ENCODE data around the gene APOM. TPM values are rescaled to one million over a fixed set of nuclear protein-coding genes. Genes with fewer than 3 reads are reported as not detected.

APOM gene
- total RNA-seq, 1 donor, result 3.0 TPM

DNA sequence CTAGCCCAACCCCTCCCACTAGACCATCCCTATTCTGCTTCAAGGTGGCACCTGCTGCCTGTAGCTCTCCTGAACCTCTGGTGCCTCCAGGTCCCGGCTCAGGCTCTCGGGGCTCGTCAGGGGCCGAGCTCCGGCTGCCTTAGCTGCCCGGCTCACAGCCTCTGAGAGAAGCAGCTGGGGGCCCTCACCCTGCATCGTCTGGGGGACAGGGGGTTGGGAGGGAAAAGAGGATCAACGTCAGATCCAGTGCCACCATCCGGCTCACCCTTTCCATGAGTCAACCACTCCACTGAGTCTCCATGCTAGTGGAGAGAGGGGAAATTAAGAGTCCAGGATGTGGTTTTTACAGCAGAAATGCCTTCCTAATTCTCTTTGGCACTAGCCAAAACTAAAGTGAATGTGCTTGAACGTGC lies 16.2 kb upstream of the APOM start:
- Histone ChIP-seq H3K27me3 (ENCODE audit: insufficient read depth, low read length) (no peaks in the 10 kb centered on the region), H3K4me3 (ENCODE audit: low read length) (no peak overlapping the region), H3K9me3 (ENCODE audit: low read depth, low read length) (no peaks in the 10 kb centered on the region), H3K4me1 (ENCODE audit: insufficient read depth, low read length) (no peaks in the 10 kb centered on the region)

DNA sequence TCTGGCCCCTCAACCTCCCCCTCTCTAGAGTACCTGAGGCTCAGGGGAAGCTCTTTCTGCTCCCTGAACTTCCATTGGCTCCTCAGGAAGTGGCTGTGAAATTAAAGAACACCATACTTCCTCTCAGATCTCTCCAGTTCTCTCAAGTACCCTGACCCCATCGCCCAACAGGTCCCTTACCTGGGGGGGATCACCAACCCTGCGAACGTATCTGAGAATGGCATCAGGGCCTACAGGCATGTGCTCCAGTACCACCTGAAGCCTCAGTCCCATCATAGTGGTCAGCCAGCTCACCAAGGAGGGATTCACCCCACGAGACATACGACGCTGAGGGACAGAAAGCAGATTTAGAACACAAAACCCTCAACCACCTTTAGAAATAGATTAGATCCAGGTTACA lies 15.1 kb upstream of the APOM start:
- Histone ChIP-seq H3K4me1 (ENCODE audit: insufficient read depth, low read length) (no peaks in the 10 kb centered on the region), H3K4me3 (ENCODE audit: low read length) (no peak overlapping the region), H3K27me3 (ENCODE audit: insufficient read depth, low read length) (no peaks in the 10 kb centered on the region), H3K9me3 (ENCODE audit: low read depth, low read length) (no peaks in the 10 kb centered on the region)

DNA sequence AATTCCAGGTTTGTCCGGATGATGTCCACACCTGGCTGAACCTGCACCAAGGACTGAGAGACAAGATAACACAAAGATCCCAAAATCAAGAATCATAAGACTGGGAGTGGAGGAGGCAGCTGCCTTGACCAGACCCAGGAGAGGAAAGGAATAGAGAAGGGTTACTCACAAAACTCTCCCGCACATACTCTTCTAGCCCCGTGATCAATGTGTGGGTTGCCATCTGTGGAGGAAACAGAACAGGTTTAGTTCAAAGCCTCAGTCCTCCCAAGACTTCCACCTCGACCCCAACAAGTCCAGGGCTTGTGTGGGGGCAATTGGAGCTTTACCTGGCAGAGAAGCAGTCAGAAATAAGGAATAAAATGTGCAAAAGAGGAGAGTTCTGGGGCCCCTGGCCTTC lies 14.3 kb upstream of the APOM start:
- no peaks in the 10 kb centered on the region for H3K9me3 ChIP-seq (ENCODE audit: low read depth, low read length)
- H3K4me1 ChIP-seq (ENCODE audit: insufficient read depth, low read length), result no peaks in the 10 kb centered on the region
- H3K4me3 ChIP-seq (ENCODE audit: low read length), result no peak overlapping the region
- H3K27me3 ChIP-seq (ENCODE audit: insufficient read depth, low read length), result no peaks in the 10 kb centered on the region

DNA sequence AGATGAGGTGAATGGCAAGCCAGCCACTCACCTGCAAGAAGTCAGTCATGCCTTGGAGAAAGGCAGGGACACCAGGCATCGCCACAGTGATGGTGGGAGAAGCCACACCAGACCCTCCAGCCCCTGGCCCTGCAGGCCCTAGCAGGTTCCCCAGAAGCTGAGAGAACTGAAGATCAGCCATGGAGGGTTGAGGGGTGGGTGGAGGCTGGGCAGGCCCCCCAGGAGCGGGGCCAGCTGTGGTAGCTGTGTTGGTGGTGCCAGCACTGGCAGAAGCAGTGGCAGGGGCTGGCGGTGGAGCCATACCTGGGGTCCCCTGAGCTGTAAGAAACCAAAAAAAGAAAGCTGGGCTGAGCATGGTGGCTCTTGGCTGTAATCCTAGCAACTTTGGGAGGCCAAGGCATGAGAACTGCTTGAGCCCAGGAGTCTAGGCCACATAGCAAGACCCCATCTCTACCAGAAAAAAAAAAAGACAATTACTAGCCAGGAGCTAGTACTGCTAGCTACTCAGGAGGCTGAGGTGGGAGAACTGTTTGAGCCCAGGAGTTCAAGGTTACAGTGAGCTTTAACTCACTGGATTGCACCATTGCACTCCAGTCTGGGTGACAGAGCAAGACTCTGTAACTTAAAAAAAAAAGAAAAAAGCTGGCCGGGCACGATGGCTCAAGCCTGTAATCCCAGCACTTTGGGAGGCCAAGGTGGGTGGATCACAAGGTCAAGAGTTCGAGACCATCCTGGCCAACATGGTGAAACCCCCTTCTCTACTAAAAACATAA lies 12.7 kb upstream of the APOM start:
- H3K4me3 ChIP-seq (ENCODE audit: low read length), result no peak overlapping the region
- no peaks in the 10 kb centered on the region for H3K27me3 ChIP-seq (ENCODE audit: insufficient read depth, low read length)
- no peaks in the 10 kb centered on the region for H3K4me1 ChIP-seq (ENCODE audit: insufficient read depth, low read length)
- no peaks in the 10 kb centered on the region for H3K9me3 ChIP-seq (ENCODE audit: low read depth, low read length)

DNA sequence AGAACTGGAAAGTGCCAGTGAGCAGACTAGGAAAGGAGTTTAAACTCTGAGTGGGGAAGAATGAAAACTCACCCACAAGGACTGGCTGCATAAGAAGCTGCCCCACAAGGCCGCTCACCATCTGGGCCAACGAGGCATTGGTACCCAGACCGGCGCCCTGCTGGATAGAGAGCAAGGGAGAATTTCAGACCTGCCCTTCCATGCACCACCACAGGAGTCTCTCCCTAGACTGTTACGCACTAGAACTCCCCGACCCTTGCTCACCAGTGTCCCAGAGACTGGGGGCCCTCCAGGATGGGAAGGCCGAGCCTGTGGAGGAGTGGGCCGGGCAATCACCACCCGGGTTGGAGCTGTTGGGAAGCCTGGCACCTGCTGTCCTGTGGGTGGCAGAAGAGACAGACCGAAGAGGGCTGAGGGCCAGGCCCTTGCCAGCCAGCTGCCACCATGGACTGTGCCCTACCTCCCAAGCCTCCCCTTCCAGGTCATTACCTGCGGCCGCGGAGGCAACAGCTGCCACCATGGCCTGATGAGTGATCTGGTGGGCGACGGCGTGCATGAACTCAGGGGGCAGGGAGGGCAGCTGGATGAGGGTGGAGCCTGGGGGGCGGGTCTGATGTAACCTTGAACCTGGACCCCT lies 11.8 kb upstream of the APOM start:
- no peak overlapping the region for H3K4me3 ChIP-seq (ENCODE audit: low read length)
- H3K9me3 ChIP-seq (ENCODE audit: low read depth, low read length), result no peaks in the 10 kb centered on the region
- no peaks in the 10 kb centered on the region for H3K27me3 ChIP-seq (ENCODE audit: insufficient read depth, low read length)
- no peaks in the 10 kb centered on the region for H3K4me1 ChIP-seq (ENCODE audit: insufficient read depth, low read length)

DNA sequence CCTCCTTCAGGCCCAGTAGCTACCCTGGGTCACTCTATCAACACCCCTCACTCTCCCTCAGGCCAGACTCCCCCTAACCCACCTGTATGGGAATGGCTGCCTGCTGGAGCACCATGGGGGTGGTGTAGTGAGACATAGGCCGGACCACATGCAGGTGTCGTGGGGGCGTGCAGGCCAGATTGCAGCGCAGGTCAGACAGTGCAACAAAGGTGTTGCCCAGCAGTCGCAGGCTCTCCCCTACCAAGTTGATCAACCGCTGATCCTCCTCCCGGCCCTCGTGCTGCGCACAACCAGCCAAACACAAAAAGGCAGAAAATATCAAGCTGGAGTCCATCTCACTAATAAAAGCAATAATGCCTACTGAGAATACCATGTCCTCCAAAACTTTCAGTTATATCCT lies 10.4 kb upstream of the APOM start:
- Histone ChIP-seq H3K27me3 (ENCODE audit: insufficient read depth, low read length) (no peaks in the 10 kb centered on the region), H3K4me3 (ENCODE audit: low read length) (no peak overlapping the region), H3K4me1 (ENCODE audit: insufficient read depth, low read length) (peaks cover 3% of the 10 kb centered on the region), H3K9me3 (ENCODE audit: low read depth, low read length) (no peaks in the 10 kb centered on the region)

DNA sequence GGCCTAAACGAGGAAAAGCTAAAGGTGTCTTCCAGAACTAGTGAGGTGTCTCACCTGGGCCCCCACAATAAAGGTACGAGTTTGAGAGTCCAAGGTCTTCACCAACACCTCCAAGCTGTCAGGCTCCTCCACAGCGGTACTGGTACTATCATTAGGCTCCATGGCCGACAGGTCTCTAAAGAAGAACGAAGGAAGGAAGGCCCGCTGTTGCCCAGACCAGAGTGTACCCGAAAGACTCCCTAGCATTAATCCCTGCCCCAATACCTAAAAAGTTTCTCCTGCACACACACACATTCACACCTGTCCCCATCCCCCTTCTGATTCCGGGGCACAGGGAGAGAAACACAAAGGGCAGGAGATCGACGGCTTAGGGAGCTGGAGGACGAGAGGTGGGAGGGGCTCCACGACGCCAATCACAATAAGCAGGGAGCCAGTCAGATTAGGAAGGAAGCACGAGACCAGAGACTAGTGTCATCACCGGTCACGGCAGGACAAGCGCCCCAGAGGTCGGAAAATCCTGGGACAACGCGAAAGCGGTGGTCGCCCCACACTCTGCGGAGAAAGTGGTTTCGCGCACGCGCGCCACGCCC lies 4.0 kb upstream of the APOM start:
- peak overlapping the region; percentile 92 for H3K4me3 ChIP-seq (ENCODE audit: low read length)
- peaks cover 25% of the 10 kb centered on the region for H3K4me1 ChIP-seq (ENCODE audit: insufficient read depth, low read length)
- H3K9me3 ChIP-seq (ENCODE audit: low read depth, low read length), result no peaks in the 10 kb centered on the region
- H3K27me3 ChIP-seq (ENCODE audit: insufficient read depth, low read length), result no peaks in the 10 kb centered on the region

DNA sequence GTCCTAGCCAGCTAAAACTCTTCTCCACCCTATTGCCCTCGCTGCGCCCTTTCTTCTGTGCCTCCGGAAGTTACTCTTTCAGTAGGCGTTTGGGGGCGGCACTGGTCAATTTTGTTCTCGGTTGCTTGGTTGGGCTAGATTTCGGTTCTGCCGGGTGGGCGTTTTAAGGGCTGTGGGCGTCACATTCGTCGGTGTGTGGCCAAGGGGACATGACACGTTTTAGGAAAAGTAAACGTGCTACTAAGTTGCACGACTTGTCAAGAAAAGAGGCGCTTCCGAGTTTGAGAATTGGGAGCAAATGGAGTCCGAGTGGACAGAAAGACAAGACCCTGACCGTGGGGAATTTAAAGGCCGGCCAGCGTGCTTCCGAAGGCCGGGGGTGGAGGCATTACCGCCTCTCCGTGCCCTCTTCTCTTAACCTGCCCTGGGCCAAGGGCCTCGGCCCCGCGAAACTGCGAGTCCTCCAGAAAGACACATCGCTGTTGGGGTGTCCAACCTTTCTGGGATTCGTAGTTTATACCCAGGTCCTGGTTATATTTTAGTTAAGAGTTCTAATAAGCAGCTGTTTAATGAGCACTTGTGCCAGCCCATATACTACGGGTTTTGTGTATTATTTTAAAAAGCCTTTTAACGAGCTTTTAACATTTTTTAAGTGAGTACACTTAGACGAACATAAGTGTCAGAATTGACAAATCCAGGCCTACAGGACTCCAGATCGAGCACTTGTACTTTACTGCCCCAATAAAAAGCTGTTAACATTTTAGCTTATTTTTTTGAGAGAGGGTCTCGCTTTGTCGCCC lies 2.6 kb upstream of the APOM start:
- Histone ChIP-seq H3K9me3 (ENCODE audit: low read depth, low read length) (no peaks in the 10 kb centered on the region), H3K27me3 (ENCODE audit: insufficient read depth, low read length) (no peaks in the 10 kb centered on the region), H3K4me3 (ENCODE audit: low read length) (peak overlapping the region; percentile 92), H3K4me1 (ENCODE audit: insufficient read depth, low read length) (peaks cover 35% of the 10 kb centered on the region)

DNA sequence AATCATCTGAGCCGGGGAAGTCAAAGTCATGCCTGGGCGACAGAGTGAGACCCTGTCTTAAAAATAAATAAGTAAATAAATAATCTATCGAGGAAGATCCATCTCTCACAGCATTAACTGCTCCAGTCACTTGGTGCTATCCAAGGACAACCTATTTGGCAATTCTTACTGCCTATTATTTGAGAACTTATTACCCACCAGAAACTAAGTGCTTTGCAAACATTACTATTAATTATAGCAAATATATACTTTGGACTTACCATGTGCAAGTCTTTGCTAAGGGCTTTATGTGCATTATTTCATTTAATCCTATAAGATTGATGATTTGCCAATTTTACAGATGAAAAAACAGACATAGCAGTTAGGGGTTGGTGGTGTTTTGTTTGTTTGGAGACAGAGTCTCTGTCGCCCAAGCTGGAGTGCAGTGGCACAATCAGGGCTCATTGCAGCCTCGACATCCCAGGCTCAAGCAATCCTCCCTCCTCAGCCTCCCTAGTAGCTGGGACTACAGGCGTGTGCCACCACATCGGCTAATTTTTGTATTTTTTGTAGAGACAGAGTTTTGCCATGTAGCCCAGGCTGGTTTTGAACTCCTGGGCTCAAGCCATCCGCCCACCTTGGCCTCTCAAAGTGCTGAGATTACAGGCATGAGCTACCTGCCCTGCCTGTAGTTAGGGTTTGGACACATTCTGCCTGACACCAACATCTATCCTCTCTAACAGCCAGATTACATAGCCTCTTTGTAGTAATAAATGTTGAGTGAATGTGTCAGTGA lies 933 bp upstream of the APOM start:
- Histone ChIP-seq H3K27me3 (ENCODE audit: insufficient read depth, low read length) (no peaks in the 10 kb centered on the region), H3K4me3 (ENCODE audit: low read length) (no peak overlapping the region), H3K4me1 (ENCODE audit: insufficient read depth, low read length) (peaks cover 52% of the 10 kb centered on the region), H3K9me3 (ENCODE audit: low read depth, low read length) (no peaks in the 10 kb centered on the region)

DNA sequence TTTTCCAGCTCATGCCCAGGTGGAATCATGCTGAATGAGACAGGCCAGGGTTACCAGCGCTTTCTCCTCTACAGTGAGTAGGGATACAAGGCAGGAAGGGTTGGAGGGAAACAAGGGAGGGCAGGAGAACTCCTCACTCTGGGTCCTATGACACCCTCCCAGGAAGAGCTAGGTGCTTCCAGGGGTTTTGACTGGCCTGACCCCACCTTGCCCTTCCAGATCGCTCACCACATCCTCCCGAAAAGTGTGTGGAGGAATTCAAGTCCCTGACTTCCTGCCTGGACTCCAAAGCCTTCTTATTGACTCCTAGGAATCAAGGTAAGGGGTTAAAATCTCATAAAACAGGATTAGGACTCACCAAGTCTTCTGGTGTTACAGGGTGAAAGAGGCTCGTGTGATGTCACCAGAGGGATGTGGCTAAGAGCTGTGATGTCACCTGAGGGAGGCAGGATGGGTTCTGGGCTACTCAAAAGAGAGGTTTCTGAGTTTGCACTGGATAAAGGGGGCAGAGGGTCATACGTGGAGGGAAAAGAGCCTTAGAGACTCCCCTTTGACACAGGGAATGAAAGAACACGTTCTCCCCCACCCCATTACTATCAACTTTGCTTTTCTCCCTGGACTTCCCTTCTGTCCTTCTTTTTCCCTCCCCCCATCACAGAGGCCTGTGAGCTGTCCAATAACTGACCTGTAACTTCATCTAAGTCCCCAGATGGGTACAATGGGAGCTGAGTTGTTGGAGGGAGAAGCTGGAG lies 1.9 kb downstream of the APOM start:
- Histone ChIP-seq H3K9me3 (ENCODE audit: low read depth, low read length) (no peaks in the 10 kb centered on the region), H3K4me1 (ENCODE audit: insufficient read depth, low read length) (peaks cover 63% of the 10 kb centered on the region), H3K27me3 (ENCODE audit: insufficient read depth, low read length) (no peaks in the 10 kb centered on the region), H3K4me3 (ENCODE audit: low read length) (no peak overlapping the region)

DNA sequence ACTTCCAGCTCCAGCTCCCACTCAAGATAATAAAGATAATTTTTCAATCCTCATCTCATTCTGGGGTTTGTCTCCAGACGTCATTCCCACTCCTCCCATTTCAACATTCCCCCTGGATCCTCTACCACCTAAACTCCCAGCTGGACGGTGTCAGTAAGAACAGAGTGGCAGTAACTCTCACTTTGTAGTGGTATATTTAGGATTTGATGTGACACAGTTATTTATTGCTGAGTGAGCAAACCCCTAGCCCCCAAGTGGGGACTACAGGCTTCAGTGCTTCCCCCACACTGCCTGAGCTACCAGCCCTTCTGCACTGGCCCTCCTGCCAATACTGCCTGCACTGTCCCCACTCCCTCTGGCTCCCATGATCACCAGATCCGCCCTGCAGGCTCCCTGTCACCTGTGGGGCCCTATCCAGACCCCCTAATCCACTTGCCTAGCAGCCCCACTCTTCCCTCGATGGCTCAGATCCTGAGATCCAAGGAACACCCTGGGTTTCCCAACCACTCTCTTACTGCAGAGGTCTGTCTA lies 2.5 kb downstream of the APOM start:
- peaks cover 67% of the 10 kb centered on the region for H3K4me1 ChIP-seq (ENCODE audit: insufficient read depth, low read length)
- no peaks in the 10 kb centered on the region for H3K27me3 ChIP-seq (ENCODE audit: insufficient read depth, low read length)
- H3K4me3 ChIP-seq (ENCODE audit: low read length), result no peak overlapping the region
- H3K9me3 ChIP-seq (ENCODE audit: low read depth, low read length), result no peaks in the 10 kb centered on the region

DNA sequence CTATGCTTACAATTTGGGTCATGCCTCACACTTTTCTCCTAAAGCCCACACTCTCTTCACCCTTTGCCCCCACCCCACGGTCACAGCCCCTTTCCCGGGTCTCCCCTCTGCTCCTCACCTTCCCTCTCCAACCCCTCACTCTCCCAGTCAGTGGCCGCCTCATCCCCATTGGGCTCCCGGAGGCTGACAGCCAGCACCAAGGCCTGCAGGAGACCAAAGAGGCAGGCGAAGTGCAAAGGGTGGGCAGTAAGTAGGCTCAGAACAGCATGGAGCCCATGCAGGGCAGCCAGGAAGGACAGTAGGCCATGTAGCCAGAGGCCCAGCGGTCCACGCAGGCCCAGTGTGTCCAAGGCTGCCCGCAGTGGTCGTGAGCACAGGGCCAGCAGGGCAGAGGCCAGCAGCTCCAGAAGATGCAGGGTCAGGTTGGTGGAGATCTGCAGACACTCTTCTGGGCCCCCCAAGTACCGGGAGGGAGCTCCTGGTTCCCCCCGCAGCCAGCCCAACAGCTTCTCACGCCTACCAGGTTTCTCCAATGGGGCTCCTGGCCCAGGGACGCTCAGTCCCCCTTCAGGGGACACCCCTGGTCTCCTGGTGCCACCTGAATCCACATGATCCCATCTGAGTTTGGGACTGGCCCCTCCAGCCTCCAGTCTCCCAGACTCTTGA lies 3.4 kb downstream of the APOM start:
- Histone ChIP-seq H3K4me1 (ENCODE audit: insufficient read depth, low read length) (peaks cover 68% of the 10 kb centered on the region), H3K9me3 (ENCODE audit: low read depth, low read length) (no peaks in the 10 kb centered on the region), H3K4me3 (ENCODE audit: low read length) (peak overlapping the region; percentile 86), H3K27me3 (ENCODE audit: insufficient read depth, low read length) (no peaks in the 10 kb centered on the region)

DNA sequence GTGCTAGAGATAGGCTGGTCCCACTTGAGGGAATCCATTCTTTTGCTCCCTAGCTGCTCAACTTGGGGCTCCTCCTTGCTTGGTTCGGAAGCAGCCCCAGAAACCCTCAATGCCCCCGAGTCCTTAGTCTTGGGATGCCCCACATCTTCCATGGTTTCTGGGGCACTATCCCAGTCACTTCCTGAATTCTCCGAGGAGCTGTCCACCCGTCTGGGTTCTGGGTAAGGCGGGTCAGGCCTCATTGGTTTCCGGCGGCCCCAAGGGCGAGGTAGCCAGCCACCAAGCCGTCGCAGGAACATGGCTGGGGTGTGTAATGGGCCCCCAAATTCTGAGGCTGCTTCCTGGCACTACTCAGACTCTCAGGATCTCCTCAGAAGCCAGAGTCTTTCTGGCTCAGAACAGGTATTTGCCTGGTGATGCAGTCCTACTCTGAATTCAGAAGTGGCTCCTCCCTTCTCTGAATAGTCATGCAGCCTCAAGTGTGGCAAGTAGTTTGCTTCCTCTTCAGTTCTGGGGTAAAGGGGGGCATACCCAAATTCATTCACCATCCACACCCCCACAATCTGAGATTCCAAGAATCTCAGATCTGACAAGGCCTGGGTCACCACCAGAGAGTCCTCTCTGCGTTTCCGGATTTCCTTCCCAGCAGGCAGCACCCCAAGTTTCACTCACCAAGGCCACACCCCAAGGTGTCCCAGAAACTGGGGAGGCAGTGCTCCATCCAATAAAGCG lies 4.1 kb downstream of the APOM start:
- H3K27me3 ChIP-seq (ENCODE audit: insufficient read depth, low read length), result no peaks in the 10 kb centered on the region
- no peaks in the 10 kb centered on the region for H3K9me3 ChIP-seq (ENCODE audit: low read depth, low read length)
- peak overlapping the region; percentile 86 for H3K4me3 ChIP-seq (ENCODE audit: low read length)
- peaks cover 72% of the 10 kb centered on the region for H3K4me1 ChIP-seq (ENCODE audit: insufficient read depth, low read length)
